SU-DHL-6 (cell line): Measurements from ENCODE around the gene ELOF1.

ENCODE experiments used
- EZH2phosphoT487 ChIP-seq: fragments of 200-600 bp; sonication (generic), shearing (Covaris generic); conservative IDR thresholded peaks from 2 replicates; pipeline ENCODE4 v1.6.1; 2018; ENCODE audit warnings: mild to moderate bottlenecking, antibody characterized with exemption, low read length, moderate library complexity, mixed read lengths
- TF ChIP-seq, protein P1 (sequence below): fragments of 200-600 bp; sonication (generic); IDR thresholded peaks from one replicate; pipeline ENCODE4 v1.5.1; 2017; ENCODE audit warnings: antibody characterized with exemption, mild to moderate bottlenecking, low read length, moderate library complexity; ENCODE audit not compliant: insufficient read depth, poor library complexity, severe bottlenecking

DNA sequence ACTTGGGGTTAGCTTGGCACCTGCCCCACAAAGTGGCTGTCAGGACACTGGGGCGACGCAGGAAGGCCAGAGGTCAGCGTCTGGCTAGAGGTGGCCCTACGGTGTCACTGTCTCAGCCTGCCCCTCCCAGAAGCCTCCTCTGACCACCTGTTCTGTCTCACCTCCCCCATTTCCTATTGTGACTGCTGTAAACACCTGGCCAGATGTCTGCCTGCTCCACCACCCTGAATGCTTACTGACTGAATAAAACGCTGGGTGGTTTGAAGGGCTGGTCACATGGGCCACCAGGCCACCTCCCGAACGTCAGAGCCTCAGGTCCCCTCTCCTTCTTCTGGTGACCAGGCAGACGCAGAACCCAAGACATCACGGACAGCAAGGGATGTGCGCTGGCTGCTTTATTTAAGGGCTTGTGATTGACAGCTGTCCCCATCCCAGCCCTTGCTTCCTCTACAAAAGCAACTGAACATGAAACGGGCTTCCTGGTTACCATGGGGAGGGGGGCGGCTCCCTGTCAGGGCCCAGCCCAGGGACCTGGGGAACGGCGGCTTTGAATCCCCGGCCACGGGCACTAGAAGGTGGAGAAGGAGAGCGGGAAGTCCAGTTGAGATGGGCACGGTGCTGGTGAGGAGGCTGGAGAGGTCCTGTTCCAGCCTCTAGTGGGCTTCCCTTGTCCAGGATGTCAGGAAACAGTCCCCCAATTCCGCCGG, 6.2 kb downstream of the ELOF1 start:
- TF ChIP-seq, protein P1, sequence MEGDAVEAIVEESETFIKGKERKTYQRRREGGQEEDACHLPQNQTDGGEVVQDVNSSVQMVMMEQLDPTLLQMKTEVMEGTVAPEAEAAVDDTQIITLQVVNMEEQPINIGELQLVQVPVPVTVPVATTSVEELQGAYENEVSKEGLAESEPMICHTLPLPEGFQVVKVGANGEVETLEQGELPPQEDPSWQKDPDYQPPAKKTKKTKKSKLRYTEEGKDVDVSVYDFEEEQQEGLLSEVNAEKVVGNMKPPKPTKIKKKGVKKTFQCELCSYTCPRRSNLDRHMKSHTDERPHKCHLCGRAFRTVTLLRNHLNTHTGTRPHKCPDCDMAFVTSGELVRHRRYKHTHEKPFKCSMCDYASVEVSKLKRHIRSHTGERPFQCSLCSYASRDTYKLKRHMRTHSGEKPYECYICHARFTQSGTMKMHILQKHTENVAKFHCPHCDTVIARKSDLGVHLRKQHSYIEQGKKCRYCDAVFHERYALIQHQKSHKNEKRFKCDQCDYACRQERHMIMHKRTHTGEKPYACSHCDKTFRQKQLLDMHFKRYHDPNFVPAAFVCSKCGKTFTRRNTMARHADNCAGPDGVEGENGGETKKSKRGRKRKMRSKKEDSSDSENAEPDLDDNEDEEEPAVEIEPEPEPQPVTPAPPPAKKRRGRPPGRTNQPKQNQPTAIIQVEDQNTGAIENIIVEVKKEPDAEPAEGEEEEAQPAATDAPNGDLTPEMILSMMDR: no peak
- TF ChIP-seq EZH2phosphoT487: no peak
